C4-2B (cell line): ENCODE results near the gene HCN3.

Source experiments
- ZFX ChIP-seq: fragments of 450-650 bp; IDR thresholded peaks from 2 replicates; pipeline ENCODE4 v1.6.1; 2017
- TF ChIP-seq, protein P1 (sequence below): fragments of 450-650 bp; conservative IDR thresholded peaks from 2 replicates; pipeline ENCODE4 v1.5.1; 2017; ENCODE audit warnings: mild to moderate bottlenecking

DNA sequence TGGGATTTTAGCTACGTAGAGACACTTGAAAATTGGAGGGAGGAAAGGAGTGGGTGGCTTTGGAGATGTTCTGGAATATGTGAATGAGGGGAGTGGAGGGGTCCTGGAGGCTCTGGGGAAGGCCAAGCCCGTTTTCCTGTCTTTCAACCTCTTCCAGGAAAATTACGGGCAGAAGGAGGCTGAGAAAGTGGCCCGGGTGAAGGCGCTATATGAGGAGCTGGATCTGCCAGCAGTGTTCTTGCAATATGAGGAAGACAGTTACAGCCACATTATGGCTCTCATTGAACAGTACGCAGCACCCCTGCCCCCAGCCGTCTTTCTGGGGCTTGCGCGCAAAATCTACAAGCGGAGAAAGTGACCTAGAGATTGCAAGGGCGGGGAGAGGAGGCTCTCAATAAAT, 43.0 kb downstream of the HCN3 start:
- TF ChIP-seq, protein P1, sequence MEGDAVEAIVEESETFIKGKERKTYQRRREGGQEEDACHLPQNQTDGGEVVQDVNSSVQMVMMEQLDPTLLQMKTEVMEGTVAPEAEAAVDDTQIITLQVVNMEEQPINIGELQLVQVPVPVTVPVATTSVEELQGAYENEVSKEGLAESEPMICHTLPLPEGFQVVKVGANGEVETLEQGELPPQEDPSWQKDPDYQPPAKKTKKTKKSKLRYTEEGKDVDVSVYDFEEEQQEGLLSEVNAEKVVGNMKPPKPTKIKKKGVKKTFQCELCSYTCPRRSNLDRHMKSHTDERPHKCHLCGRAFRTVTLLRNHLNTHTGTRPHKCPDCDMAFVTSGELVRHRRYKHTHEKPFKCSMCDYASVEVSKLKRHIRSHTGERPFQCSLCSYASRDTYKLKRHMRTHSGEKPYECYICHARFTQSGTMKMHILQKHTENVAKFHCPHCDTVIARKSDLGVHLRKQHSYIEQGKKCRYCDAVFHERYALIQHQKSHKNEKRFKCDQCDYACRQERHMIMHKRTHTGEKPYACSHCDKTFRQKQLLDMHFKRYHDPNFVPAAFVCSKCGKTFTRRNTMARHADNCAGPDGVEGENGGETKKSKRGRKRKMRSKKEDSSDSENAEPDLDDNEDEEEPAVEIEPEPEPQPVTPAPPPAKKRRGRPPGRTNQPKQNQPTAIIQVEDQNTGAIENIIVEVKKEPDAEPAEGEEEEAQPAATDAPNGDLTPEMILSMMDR, result no peak
- TF ChIP-seq ZFX, result no peak
